Sigmoid colon (tissue), 4 donors: ENCODE results near the gene SULT1B1.

Source experiments
- CTCF ChIP-seq, 4 experiments: fragments of 450-650 bp in 3 of 4; fragments of 200-600 bp in 1 of 4; IDR thresholded peaks; one replicate each; pipeline ENCODE4 v1.5.1; 2016 to 2019; ENCODE audit warnings: antibody characterized with exemption in 4 of 4, mild to moderate bottlenecking in 3 of 4, moderate library complexity in 2 of 4
- EP300 ChIP-seq, 4 donors: sonication (generic); formaldehyde crosslinking; IDR thresholded peaks; one replicate each; pipeline ENCODE4 v1.6.1; 2017; ENCODE audit warnings: antibody characterized with exemption in 4 of 4

GRCh38 chr4:69776696-69777095 is 16.3 kb upstream of the SULT1B1 start:
- TF ChIP-seq EP300 (IDR thresholded peaks at IDR 0.05) (no peak), CTCF (IDR thresholded peaks at IDR 0.05) (no peak)
